Right ventricle myocardium superior (tissue), 1 donor: Measurements from ENCODE around the gene SSC5D. TPM values are rescaled to one million over a fixed set of nuclear protein-coding genes. Genes with fewer than 3 reads are reported as not detected.
A peak's percentile ranks its signal among the peaks of the same experiment; 100 is the strongest.

Experiments
- ATAC-seq: fragments of 200-7000 bp; cut with Tn5 transposase; one replicate; pipeline ENCODE4 v1.9.1; 2020; ENCODE audit warnings: mild to moderate bottlenecking; ENCODE audit not compliant: poor library complexity
- DNase-seq: peaks from one replicate; pipeline ENCODE4 v3.0.0-alpha.2; 2020
- intact Hi-C: fragments of 100-400 bp; cut with DNase I; formaldehyde crosslinking; loops from one replicate; pipeline ENCODE4 v1.11.2; 2022
- total RNA-seq: library from RNA; stranded (reverse); fragmentation: NEBNext Ultra II Directional; extraction: Animal tissue kit (Norgen Biotek cat#: 25700); gene quantifications from one replicate; pipeline ENCODE4 v1.2.1, GENCODE V29; 2021
- donor health status: DM: no; HTN: yes; CAD: no; lungs with severe emphysema.

SSC5D gene
- total RNA-seq, 1 donor from 2014 or later: 2.6 TPM

GRCh38 chr19:55453511-55454260 is 34.5 kb upstream of the SSC5D start:
- ATAC-seq: no peak

DNA sequence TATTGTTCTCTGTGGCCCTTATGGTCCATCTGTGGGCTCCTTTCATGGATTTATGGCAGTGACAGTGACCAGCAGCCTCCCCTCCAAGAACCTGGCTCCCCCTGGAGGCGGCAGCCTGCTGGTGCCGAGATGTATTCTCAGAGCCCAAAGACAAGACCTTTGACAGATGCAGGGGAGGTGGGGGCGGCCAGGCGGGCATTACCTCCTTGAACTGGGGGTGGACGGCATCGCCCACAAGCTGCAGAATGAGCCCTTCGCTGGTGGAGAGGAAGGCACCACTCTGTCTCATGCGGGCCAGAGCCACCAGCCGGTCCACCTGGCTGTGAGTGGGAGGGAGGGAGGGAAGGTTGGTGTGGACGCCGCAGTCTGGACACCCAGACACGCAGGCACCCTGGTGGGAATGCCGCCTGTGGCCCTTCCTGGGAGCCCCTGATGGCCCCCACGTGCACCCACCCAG is 33.4 kb upstream of the SSC5D start:
- no peak for DNase-seq
- no peak for ATAC-seq
- intact Hi-C loops: no loop called here

More at GRCh38 chr19:55453511-55454260, 34.5 kb upstream of the SSC5D start:
- no peak for DNase-seq
- intact Hi-C loops: no loop called here

DNA sequence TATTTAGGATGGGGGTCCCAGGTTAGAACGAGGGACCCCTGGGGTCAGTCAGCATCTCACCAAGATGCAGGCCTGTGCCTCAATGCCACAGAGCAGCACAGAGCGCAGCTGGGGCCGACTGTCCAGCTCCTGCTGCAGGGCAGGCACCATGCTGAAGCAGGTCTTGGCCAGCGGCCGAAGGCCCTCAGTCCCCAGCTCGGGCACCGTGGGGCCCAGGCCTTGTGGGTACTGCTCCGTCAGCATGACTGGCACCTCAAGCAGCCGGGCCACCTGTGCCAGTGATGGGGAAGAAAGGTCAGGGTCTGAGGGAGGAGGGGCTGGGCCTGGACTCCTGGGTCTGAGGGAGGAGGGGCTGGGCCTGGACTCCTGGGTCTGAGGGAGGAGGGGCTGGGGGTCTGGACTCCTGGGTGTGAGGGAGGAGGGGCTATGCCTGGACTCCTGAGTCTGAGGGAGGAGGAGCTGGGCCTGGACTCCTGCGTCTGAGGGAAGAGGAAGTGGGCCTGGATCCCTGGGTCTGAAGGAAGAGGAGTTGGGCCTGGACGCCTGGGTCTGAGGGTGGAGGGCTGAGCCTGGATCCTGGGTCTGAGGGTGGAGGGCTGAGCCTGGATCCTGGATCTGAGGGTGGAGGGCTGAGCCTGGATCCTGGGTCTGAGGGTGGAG is 32.5 kb upstream of the SSC5D start:
- DNase-seq (no peak), ATAC-seq (no peak)
- intact Hi-C loops: no loop called here

GRCh38 chr19:55456347-55456746 is 31.9 kb upstream of the SSC5D start:
- intact Hi-C loops: no loop called here
- ATAC-seq: no peak
- no peak for DNase-seq

DNA sequence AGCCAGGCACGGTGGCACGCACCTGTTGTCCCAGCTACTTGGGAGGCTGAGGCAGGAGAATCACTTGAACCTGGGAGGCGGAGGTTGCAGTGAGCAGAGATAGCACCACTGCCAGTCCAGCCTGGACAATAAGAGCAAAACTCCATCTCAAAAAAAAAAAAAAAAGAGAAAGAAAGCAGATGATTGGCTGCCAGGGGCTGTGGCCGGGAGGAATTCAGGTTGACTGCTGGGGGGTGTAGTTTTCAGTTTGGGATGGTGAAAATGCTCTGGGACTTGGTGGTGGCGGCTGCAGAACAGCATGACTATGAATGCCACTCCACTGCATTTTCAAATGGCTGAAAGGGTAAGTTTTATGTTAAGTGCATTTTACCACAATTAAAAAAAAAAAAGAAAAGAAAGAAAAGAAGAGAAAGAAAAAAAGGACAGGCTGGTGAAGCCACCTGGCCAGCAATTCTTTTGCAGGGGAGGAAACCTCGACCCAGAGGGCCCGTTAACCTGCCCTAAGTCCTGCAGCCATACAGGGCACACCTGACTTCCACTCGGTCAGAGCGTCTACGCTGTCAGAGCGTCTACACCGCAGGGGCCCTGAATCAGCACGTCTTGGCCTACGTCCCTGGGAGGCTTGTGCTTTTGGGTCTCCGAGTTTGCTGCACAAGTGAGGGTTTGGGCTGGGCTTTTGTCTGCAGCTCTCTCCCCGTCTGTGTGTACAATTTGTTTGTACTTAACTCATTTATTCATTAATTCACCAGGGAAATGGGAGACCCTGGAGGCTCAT is 30.4 kb upstream of the SSC5D start:
- intact Hi-C loops: no loop called here
- no peak for DNase-seq
- ATAC-seq: no peak

DNA sequence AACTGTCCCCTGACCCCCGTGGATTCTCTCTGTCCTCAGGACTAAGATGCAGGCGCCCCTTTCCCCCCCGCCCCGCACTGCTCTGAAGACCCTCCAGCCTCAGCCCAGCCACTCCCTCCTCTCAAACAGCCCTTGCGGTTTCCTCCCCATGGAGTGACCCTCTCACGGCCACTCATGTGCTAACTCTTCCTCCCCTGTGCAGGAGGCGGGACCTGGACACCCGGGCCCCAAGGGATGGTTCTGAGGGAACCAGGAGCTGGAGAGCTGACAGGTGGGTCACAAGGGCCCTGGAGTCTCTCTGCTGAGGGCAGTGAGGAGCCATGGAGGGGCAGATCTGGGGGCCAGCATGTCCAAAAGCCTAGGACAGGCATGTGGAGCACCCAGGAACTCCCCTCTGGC is 28.7 kb upstream of the SSC5D start:
- no peak for ATAC-seq
- DNase-seq: no peak
- intact Hi-C loops: no loop called here

GRCh38 chr19:55459950-55460657 is 28.1 kb upstream of the SSC5D start:
- DNase-seq (no peak), ATAC-seq (no peak)
- intact Hi-C loops: no loop called here

GRCh38 chr19:55460670-55461258 is 27.5 kb upstream of the SSC5D start:
- intact Hi-C loops: no loop called here
- peak; percentile 88 for DNase-seq
- peak; percentile 73 for ATAC-seq

DNA sequence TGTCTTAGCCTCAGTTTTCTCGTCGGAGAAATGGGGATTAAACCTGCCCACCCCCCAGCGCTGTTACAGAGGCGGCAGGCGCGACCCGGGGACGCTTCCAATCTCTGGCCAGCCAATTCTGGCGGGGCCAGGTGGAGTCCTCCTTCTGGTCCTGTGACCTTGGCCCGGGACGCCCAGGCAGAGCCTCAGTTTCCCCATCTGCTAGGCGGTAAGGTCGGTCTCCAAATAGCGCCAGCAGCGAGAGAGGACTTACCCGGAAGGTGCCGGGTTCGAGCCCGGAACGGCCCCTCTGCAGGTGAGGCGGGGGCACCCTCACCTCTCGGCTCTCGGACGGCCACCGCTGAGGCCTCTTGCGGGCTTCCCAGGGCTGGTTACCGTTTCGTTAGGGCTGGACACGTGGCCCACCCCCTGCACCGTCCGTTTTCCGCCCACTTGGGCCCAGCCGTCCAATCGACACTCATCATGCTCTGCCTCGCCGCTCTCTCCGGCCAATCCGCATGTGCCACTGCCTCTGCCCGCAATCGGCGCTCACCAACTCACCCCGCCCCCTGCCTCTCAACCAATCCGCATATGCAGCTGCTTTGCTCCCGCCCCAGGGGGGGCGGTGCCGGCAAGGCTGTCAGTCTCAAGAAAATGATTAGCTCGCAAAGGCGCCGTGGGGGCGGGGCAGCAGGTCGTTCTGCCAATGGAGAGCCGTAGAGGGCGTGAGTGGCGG is 26.8 kb upstream of the SSC5D start, which contains the start of gene ISOC2:
Gene ISOC2, minus strand, starts transcription at position 384 of the 715 bp plus-strand sequence. CDS start 5,156 bp downstream, outside the sequence.
- intact Hi-C loops: no loop called here
- peak; percentile 96 for ATAC-seq
- peak; percentile 100 for DNase-seq

- intact Hi-C loops: no loop called here
- ATAC-seq (no peak), DNase-seq (no peak)
Measured at GRCh38 chr19:55461974-55462626, 26.1 kb upstream of the SSC5D start.

DNA sequence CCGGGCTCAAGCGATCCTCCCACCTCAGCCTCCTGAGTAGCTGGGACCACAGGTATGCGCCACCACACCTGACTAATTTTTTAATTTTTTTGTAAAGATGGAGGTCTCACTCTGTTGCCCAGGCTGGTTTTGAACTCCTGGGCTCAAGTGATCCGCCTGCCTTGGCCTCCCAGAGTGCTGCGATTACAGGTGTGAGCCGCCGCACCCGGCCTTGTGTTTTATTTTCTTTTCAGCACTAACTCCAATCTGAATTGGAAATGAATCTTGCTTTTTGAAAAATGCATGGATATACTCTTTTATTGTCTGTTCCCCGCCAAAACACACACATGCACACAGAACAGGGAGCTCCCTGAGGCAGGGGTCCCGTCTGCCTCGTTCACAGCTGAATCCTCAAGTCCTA is 25.5 kb upstream of the SSC5D start:
- intact Hi-C loops: no loop called here

DNA sequence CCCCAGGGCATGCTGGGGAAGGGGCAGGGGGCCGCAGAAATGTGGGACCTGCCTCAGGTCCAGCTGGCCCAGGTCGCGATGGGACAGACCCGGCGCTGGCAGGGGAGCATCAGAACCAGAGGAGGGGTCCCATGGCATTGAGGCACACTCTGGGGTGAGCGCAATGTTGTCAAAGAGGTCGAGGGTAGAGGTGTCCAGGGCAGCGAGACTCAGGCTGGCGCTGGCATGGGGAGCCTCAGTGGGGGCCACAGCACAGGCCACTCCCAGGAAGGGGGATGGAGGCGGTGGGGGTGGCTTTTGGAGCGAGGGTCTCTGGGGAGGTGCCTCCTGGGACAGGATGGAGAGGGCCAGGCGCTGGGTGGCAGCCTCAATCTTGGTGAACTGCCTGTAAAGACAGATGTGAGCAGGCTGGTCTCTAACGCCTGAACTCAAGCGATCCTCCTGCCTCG is 24.6 kb upstream of the SSC5D start:
- no peak for ATAC-seq
- DNase-seq: no peak
- intact Hi-C loops: no loop called here

More for the DNA sequence above, 25.5 kb upstream of the SSC5D start:
- ATAC-seq: no peak
- DNase-seq: no peak

- DNase-seq: no peak
- intact Hi-C loops: no loop called here
- ATAC-seq: no peak
Measured at GRCh38 chr19:55464039-55464661, 24.1 kb upstream of the SSC5D start.

- intact Hi-C loops: loop anchor here (5.0 kb wide), 2 partner anchors 38 to 168 kb away; no protein-coding TSS in a partner anchor
- ATAC-seq (no peak), DNase-seq (no peak)
Measured at GRCh38 chr19:55464662-55465054, 23.6 kb upstream of the SSC5D start, which contains the start of gene C19orf85. TSS of gene C19orf85 (minus strand) at chr19:55464751. CDS start at chr19:55464554, 197 bp downstream.

GRCh38 chr19:55465460-55466240 is 22.6 kb upstream of the SSC5D start:
- intact Hi-C loops: loop anchor here (5.0 kb wide), 2 partner anchors 37 to 167 kb away; no protein-coding TSS in a partner anchor
- DNase-seq (no peak), ATAC-seq (no peak)

- intact Hi-C loops: loop anchor here (5.0 kb wide), 2 partner anchors 36 to 166 kb away; no protein-coding TSS in a partner anchor
- ATAC-seq: no peak
- no peak for DNase-seq
Measured at GRCh38 chr19:55466241-55466614, 22.0 kb upstream of the SSC5D start.
